Mesothelial cell of epicardium (in vitro differentiated cells): ENCODE data around the gene PTDSS2. TPM values are rescaled to one million over a fixed set of nuclear protein-coding genes. Genes with fewer than 3 reads are reported as not detected.

Source experiments
- DNase-seq, 2 experiments: peaks; one replicate each; pipeline ENCODE4 v3.0.0; 2021; ENCODE audit warnings: low spot score in 2 of 2; ENCODE audit not compliant: unreplicated experiment in 2 of 2
- H3K27ac Mint-ChIP-seq: 2 replicates; pipeline ENCODE4 v1.8.0; 2021; ENCODE audit warnings: mixed read lengths
- H3K27me3 Mint-ChIP-seq: 2 replicates; pipeline ENCODE4 v1.8.0; 2021; ENCODE audit warnings: low read depth, mixed read lengths
- H3K36me3 Mint-ChIP-seq: 2 replicates; pipeline ENCODE4 v1.8.0; 2021; ENCODE audit warnings: mixed read lengths
- H3K4me1 Mint-ChIP-seq: 2 replicates; pipeline ENCODE4 v1.8.0; 2021; ENCODE audit warnings: mixed read lengths
- H3K4me3 Mint-ChIP-seq: 2 replicates; pipeline ENCODE4 v1.8.0; 2021; ENCODE audit warnings: mild to moderate bottlenecking, moderate library complexity, mixed read lengths
- H3K9me3 Mint-ChIP-seq: 2 replicates; pipeline ENCODE4 v1.8.0; 2021; ENCODE audit warnings: mixed read lengths
- CTCF ChIP-seq: fragments of 200-600 bp; sonication (generic); IDR thresholded peaks from one replicate; pipeline ENCODE4 v1.5.0; 2021; ENCODE audit warnings: antibody characterized with exemption; ENCODE audit not compliant: unreplicated experiment
- total RNA-seq: library from RNA; stranded (reverse); gene quantifications from 3 replicates; pipeline ENCODE4 v1.2.1, GENCODE V29; 2021

PTDSS2 gene
- total RNA-seq, 1 donor from 2014 or later = 49.7 TPM

GRCh38 chr11:535210-535518 lies 85.1 kb downstream of the PTDSS2 start:
- Mint-ChIP-seq H3K4me1 (peaks cover 8% of the 10 kb centered on the region), H3K27me3 (peaks cover 11% of the 10 kb centered on the region), H3K36me3 (peaks cover 5% of the 10 kb centered on the region), H3K4me3 (no peak overlapping the region), H3K27ac (no peak overlapping the region), H3K9me3 (no peaks in the 10 kb centered on the region)
- DNase-seq = no peak
- TF ChIP-seq CTCF = no peak

GRCh38 chr11:535519-536454 lies 85.7 kb downstream of the PTDSS2 start, which contains the start of gene HRAS:
TSS of gene HRAS (minus strand) at chr11:535576.
- Mint-ChIP-seq H3K9me3 (no peaks in the 10 kb centered on the region), H3K27me3 (peaks cover 11% of the 10 kb centered on the region), H3K27ac (peak within 1 kb of the TSS; percentile 92), H3K36me3 (peaks cover 5% of the 10 kb centered on the region), H3K4me1 (peaks cover 8% of the 10 kb centered on the region), H3K4me3 (peak within 1 kb of the TSS; percentile 83)
- DNase-seq = peak; percentile 96 to 99
- TF ChIP-seq CTCF = no peak

GRCh38 chr11:536841-537621 lies 87.0 kb downstream of the PTDSS2 start, which contains the start of gene LRRC56:
TSS of gene LRRC56 (plus strand) at chr11:537527. CDS start at chr11:540685, 3,158 bp downstream.
- peaks cover 8% of the 10 kb centered on the region for H3K4me1 Mint-ChIP-seq
- H3K27ac Mint-ChIP-seq = peak within 1 kb of the TSS; percentile 92
- H3K4me3 Mint-ChIP-seq = peak within 1 kb of the TSS; percentile 83
- H3K36me3 Mint-ChIP-seq = peaks cover 3% of the 10 kb centered on the region
- TF ChIP-seq CTCF = no peak
- H3K9me3 Mint-ChIP-seq = no peaks in the 10 kb centered on the region
- peaks cover 11% of the 10 kb centered on the region for H3K27me3 Mint-ChIP-seq
- peak in 1 of 2 experiments; percentile 84 for DNase-seq

GRCh38 chr11:537622-538430 lies 87.7 kb downstream of the PTDSS2 start:
- Mint-ChIP-seq H3K9me3 (no peaks in the 10 kb centered on the region), H3K4me3 (peak overlapping the region; percentile 46), H3K27ac (no peak overlapping the region), H3K36me3 (peaks cover 1% of the 10 kb centered on the region), H3K4me1 (peaks cover 8% of the 10 kb centered on the region), H3K27me3 (peaks cover 11% of the 10 kb centered on the region)
- no peak for TF ChIP-seq CTCF
- DNase-seq = no peak

- H3K4me1 Mint-ChIP-seq = peaks cover 8% of the 10 kb centered on the region
- H3K27ac Mint-ChIP-seq = no peak overlapping the region
- peaks cover 11% of the 10 kb centered on the region for H3K27me3 Mint-ChIP-seq
Observed at GRCh38 chr11:538431-539051, 88.5 kb downstream of the PTDSS2 start.

More at GRCh38 chr11:538431-539051, 88.5 kb downstream of the PTDSS2 start:
- Mint-ChIP-seq H3K9me3 (no peaks in the 10 kb centered on the region), H3K4me3 (peak overlapping the region; percentile 15), H3K36me3 (peaks cover 1% of the 10 kb centered on the region)
- no peak for TF ChIP-seq CTCF
- no peak for DNase-seq
